K562 (cell line): ENCODE data around the gene ZBTB38. TPM values are rescaled to one million over a fixed set of nuclear protein-coding genes. Genes with fewer than 3 reads are reported as not detected.
A peak's percentile ranks its signal among the peaks of the same experiment; 100 is the strongest.

Experiments
- JUN ChIP-seq, 2 experiments: sonication (generic) in 1 of 2; formaldehyde crosslinking in 1 of 2; IDR thresholded peaks; 2 replicates each; pipeline versions ENCODE4 v1.6.1 to v1.8.0; 2012 to 2022; ENCODE audit warnings: borderline replicate concordance in 2 of 2, mild to moderate bottlenecking in 2 of 2, improper control_type of control experiment in 1 of 2, low read depth in 1 of 2, low read length in 1 of 2, missing genetic modification reagents in 1 of 2
- MYNN ChIP-seq, 2 experiments: sonication (generic); formaldehyde crosslinking in 1 of 2; IDR thresholded peaks; 2 replicates each; pipeline versions ENCODE4 v1.5.0 to v1.6.1; 2016 to 2020; ENCODE audit warnings: antibody characterized with exemption in 1 of 2, missing genetic modification reagents in 1 of 2
- NBN ChIP-seq: fragments of 450-650 bp; IDR thresholded peaks from 2 replicates; pipeline ENCODE4 v1.6.1; 2016; ENCODE audit warnings: low read depth, mild to moderate bottlenecking
- NONO ChIP-seq, 2 experiments: fragments of 200-400 bp in 1 of 2; fragments of 450-650 bp in 1 of 2; formaldehyde crosslinking in 1 of 2; IDR thresholded peaks; 2 replicates each; pipeline ENCODE4 v1.6.1; 2017; ENCODE audit warnings: low read depth in 2 of 2, mild to moderate bottlenecking in 2 of 2, moderate library complexity in 2 of 2, low read length in 1 of 2
- NRF1 ChIP-seq, 2 experiments: fragments of 450-650 bp; IDR thresholded peaks in 1 of 2; conservative IDR thresholded peaks in 1 of 2; 2 replicates each; pipeline ENCODE4 v1.6.1; 2014; ENCODE audit warnings: mild to moderate bottlenecking in 2 of 2
- PHF20 ChIP-seq: fragments of 450-650 bp; IDR thresholded peaks from 2 replicates; pipeline ENCODE4 v1.6.1; 2018; ENCODE audit not compliant: partially characterized antibody
- PHF21A ChIP-seq: fragments of 450-650 bp; IDR thresholded peaks from 2 replicates; pipeline ENCODE4 v1.6.1; 2017; ENCODE audit warnings: low read depth, borderline replicate concordance
- PML ChIP-seq: IDR thresholded peaks from 2 replicates; pipeline ENCODE4 v1.6.1; 2012; ENCODE audit warnings: low read length, inconsistent platforms
- RBBP5 ChIP-seq: fragments of 200-600 bp; sonication (generic); IDR thresholded peaks from 2 replicates; pipeline ENCODE4 v1.6.1; 2012; ENCODE audit warnings: borderline replicate concordance, mild to moderate bottlenecking, low read length, control low read depth, inconsistent platforms; ENCODE audit not compliant: insufficient read depth, poor library complexity, severe bottlenecking
- TAF1 ChIP-seq: IDR thresholded peaks from 2 replicates; pipeline ENCODE4 v1.6.1; 2011; ENCODE audit warnings: mild to moderate bottlenecking, low read length, moderate library complexity; ENCODE audit not compliant: insufficient read depth, control insufficient read depth, severe bottlenecking; ENCODE audit errors: extremely low read depth
- TAF7 ChIP-seq: fragments of 450-650 bp; IDR thresholded peaks from 2 replicates; pipeline ENCODE4 v1.6.1; 2016; ENCODE audit warnings: missing genetic modification characterization, missing compliant biosample characterization
- TGIF2 ChIP-seq: sonication (generic); formaldehyde crosslinking; IDR thresholded peaks from 2 replicates; pipeline ENCODE4 v1.8.1; 2022; ENCODE audit warnings: mild to moderate bottlenecking, missing genetic modification reagents, moderate library complexity
- ZNF134 ChIP-seq: fragments of 250-450 bp; sonication (Bioruptor Pico); conservative IDR thresholded peaks from 2 replicates; pipeline ENCODE4 v1.4.0; 2020
- ZNF561 ChIP-seq: fragments of 450-650 bp; formaldehyde crosslinking; conservative IDR thresholded peaks from 2 replicates; pipeline ENCODE4 v1.4.0; 2020; ENCODE audit warnings: mild to moderate bottlenecking, moderate library complexity
- polyA plus RNA-seq, 8 experiments: library from polyadenylated mRNA; depleted of rRNA in 4 of 8; stranded (reverse) in 5 of 8; unstranded in 3 of 8; fragments of >200 nt; fragmentation: Nextera tagmentation in 2 of 8; fragmentation: Illumina TruSeq in 1 of 8; extraction: Ambion mirVana in 2 of 8; extraction: Trizol in 1 of 8; gene quantifications; 2 replicates each; pipeline versions ENCODE4 v1.2.1 to v1.2.3, GENCODE V29; 2011 to 2014; ENCODE audit warnings: inconsistent platforms in 1 of 8, missing spikeins in 1 of 8
- total RNA-seq, 7 experiments: library from RNA; depleted of rRNA in 6 of 7; stranded (reverse); fragments of >200 nt in 6 of 7; fragmentation: Illumina TruSeq in 2 of 7; extraction: Trizol in 2 of 7; gene quantifications; 2 replicates each; pipeline versions ENCODE4 v1.2.1 to v1.2.3, GENCODE V29; 2011 to 2021; ENCODE audit warnings: low replicate concordance in 1 of 7
- TF ChIP-seq, protein P1 (sequence below): fragments of 450-650 bp; conservative IDR thresholded peaks from 2 replicates; pipeline ENCODE4 v1.6.1; 2016; ENCODE audit warnings: missing genetic modification characterization, low read depth, mild to moderate bottlenecking, control low read depth, missing compliant biosample characterization
- TF ChIP-seq, protein P2 (sequence below): fragments of 200-800 bp; sonication (Bioruptor generic); IDR thresholded peaks from 2 replicates; pipeline ENCODE4 v1.6.1; 2016; ENCODE audit warnings: missing genetic modification characterization, missing compliant biosample characterization
- TF ChIP-seq, protein P3 (sequence below), 2 experiments: fragments of 450-650 bp in 1 of 2; sonication (generic) in 1 of 2; formaldehyde crosslinking in 1 of 2; IDR thresholded peaks in 1 of 2; conservative IDR thresholded peaks in 1 of 2; 2 replicates each; pipeline versions ENCODE4 v1.6.1 to v1.8.1; 2016 to 2023; ENCODE audit warnings: mild to moderate bottlenecking in 2 of 2, moderate library complexity in 2 of 2, inconsistent platforms in 1 of 2, missing genetic modification reagents in 1 of 2

The ZBTB38 gene
- total and polyA plus RNA-seq, 9 of the 15 experiments (the other 6 are each of a cell fraction or from before 2014, with no cell fraction given): 12.1 to 39.4 (median 22.9) TPM

DNA sequence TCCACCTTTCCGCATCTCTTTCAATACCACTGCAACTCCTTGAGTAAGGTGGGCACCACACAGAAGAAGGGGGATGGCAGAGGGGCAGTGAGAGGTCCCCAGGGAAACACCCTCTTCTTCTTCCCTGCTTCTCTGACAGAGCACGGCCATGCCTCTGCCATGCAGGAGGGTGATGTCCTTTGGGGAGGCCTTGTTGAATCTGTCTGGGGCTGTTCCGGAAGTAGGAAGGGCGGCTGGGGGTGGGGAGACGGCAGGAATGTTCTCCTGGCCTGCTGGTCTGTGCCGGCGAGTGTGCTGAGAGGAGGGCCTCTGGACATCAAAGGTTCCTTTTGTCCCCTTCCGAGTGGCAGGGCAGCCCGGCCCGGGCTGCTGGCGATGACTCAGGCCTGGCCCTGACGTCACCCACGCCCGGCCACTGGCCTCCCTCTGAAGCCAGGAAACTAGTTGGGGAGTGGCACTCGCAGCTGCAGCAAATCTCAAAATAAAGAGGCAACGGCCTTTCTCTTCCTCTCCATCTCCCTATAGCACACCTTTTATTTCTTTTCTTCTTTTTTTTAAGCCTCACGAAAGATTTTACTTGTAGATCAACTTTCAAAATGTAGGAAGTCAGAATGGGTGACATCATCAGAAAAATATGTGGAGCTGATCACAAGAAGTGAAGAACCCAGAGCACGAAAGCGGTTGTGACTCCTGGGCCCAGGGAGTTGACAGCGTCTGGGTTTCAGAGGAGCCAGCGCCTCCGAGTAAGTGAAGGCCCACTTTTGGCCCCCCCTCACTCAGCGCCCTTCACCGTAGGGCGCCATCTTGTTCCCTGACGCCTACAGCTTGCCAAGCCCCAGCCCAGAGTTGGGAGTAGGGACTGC, at the start of gene ZBTB38 (continued):
- TF ChIP-seq JUN (IDR thresholded peaks at IDR 0.05; ENCODE audit: borderline replicate concordance, low read depth, low read length) (peak; percentile 95), JUN (CRISPR knock-in tag; IDR thresholded peaks at IDR 0.05; ENCODE audit: borderline replicate concordance) (peak; percentile 29; the same call in 1 of the 2 replicates), TAF7 (tag) (peak; percentile 78), ZNF561 (no peak), NONO (IDR thresholded peaks at IDR 0.05; ENCODE audit: low read depth in 2 of 2, low read length in 1 of 2) (no peak), TGIF2 (no peak), PHF20 (peak; percentile 53), ZNF134 (no peak; the same call in 1 of the 2 replicates), RBBP5 (peak; percentile 17), PML (0 out of 2 replicates have a peak, but pooled peaks have one; percentile 15), PHF21A (no peak), NRF1 (conservative IDR thresholded peaks at IDR 0.05 in 1 of 2, IDR thresholded peaks at IDR 0.05 in 1 of 2) (peak; percentile 55 to 56; a peak in 2 of 4 replicates), NBN (peak; percentile 22; the same call in 1 of the 2 replicates), MYNN (IDR thresholded peaks at IDR 0.05) (peak; percentile 81; the same call in 1 of the 2 replicates), MYNN (CRISPR knock-in tag; IDR thresholded peaks at IDR 0.05) (no peak), TAF1 (peak; percentile 86)
- TF ChIP-seq, protein P1, sequence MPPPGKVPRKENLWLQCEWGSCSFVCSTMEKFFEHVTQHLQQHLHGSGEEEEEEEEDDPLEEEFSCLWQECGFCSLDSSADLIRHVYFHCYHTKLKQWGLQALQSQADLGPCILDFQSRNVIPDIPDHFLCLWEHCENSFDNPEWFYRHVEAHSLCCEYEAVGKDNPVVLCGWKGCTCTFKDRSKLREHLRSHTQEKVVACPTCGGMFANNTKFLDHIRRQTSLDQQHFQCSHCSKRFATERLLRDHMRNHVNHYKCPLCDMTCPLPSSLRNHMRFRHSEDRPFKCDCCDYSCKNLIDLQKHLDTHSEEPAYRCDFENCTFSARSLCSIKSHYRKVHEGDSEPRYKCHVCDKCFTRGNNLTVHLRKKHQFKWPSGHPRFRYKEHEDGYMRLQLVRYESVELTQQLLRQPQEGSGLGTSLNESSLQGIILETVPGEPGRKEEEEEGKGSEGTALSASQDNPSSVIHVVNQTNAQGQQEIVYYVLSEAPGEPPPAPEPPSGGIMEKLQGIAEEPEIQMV (tag): no peak
- TF ChIP-seq, protein P2, sequence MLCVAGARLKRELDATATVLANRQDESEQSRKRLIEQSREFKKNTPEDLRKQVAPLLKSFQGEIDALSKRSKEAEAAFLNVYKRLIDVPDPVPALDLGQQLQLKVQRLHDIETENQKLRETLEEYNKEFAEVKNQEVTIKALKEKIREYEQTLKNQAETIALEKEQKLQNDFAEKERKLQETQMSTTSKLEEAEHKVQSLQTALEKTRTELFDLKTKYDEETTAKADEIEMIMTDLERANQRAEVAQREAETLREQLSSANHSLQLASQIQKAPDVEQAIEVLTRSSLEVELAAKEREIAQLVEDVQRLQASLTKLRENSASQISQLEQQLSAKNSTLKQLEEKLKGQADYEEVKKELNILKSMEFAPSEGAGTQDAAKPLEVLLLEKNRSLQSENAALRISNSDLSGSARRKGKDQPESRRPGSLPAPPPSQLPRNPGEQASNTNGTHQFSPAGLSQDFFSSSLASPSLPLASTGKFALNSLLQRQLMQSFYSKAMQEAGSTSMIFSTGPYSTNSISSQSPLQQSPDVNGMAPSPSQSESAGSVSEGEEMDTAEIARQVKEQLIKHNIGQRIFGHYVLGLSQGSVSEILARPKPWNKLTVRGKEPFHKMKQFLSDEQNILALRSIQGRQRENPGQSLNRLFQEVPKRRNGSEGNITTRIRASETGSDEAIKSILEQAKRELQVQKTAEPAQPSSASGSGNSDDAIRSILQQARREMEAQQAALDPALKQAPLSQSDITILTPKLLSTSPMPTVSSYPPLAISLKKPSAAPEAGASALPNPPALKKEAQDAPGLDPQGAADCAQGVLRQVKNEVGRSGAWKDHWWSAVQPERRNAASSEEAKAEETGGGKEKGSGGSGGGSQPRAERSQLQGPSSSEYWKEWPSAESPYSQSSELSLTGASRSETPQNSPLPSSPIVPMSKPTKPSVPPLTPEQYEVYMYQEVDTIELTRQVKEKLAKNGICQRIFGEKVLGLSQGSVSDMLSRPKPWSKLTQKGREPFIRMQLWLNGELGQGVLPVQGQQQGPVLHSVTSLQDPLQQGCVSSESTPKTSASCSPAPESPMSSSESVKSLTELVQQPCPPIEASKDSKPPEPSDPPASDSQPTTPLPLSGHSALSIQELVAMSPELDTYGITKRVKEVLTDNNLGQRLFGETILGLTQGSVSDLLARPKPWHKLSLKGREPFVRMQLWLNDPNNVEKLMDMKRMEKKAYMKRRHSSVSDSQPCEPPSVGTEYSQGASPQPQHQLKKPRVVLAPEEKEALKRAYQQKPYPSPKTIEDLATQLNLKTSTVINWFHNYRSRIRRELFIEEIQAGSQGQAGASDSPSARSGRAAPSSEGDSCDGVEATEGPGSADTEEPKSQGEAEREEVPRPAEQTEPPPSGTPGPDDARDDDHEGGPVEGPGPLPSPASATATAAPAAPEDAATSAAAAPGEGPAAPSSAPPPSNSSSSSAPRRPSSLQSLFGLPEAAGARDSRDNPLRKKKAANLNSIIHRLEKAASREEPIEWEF (CRISPR knock-in tag): peak; percentile 81
- TF ChIP-seq, protein P3, sequence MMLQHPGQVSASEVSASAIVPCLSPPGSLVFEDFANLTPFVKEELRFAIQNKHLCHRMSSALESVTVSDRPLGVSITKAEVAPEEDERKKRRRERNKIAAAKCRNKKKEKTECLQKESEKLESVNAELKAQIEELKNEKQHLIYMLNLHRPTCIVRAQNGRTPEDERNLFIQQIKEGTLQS (IDR thresholded peaks at IDR 0.05): peak; percentile 100
- TF ChIP-seq, protein P3 (CRISPR knock-in tag; conservative IDR thresholded peaks at IDR 0.05): peak; percentile 97
